Measurements from ENCODE around the gene COL4A1. TPM values are rescaled to one million over a fixed set of nuclear protein-coding genes. Genes with fewer than 3 reads are reported as not detected.

The COL4A1 gene
- total RNA-seq, 1 donor from 2014 or later, result 120 TPM

DNA sequence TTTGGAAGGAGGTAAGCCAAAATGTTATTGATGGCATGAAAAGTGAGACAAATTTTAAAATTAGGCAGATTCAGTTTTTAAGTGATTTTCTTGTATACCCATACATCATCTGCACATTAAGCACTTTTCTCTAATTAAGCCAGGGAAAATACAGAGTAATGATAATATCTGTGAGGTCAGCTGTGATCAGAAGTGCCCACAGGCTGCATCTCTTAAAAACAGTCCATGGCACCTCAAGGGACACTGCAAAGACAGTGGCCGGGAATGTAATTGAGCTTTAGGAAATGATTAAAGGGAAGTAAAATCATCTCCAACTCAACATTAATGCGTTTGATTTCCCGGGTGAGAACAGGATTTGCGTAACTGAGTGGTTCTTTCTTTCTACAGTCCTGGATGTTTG, 2.0 kb downstream of the COL4A1 start:
- Histone ChIP-seq H3K4me1 (peaks cover 98% of the 10 kb centered on the region), H3K27ac (replicated peaks) (peak overlapping the region; percentile 97), H3K9me3 (replicated peaks) (no peaks in the 10 kb centered on the region), H3K36me3 (no peaks in the 10 kb centered on the region), H3K27me3 (ENCODE audit: low read depth) (no peaks in the 10 kb centered on the region), H3K4me3 (peak overlapping the region; percentile 83)
- no peak for DNase-seq
- TF ChIP-seq, protein P1, sequence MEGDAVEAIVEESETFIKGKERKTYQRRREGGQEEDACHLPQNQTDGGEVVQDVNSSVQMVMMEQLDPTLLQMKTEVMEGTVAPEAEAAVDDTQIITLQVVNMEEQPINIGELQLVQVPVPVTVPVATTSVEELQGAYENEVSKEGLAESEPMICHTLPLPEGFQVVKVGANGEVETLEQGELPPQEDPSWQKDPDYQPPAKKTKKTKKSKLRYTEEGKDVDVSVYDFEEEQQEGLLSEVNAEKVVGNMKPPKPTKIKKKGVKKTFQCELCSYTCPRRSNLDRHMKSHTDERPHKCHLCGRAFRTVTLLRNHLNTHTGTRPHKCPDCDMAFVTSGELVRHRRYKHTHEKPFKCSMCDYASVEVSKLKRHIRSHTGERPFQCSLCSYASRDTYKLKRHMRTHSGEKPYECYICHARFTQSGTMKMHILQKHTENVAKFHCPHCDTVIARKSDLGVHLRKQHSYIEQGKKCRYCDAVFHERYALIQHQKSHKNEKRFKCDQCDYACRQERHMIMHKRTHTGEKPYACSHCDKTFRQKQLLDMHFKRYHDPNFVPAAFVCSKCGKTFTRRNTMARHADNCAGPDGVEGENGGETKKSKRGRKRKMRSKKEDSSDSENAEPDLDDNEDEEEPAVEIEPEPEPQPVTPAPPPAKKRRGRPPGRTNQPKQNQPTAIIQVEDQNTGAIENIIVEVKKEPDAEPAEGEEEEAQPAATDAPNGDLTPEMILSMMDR (IDR thresholded peaks at IDR 0.05; ENCODE audit: borderline replicate concordance), result no peak
- intact Hi-C loops (cut with micrococcal nuclease), result loop anchor here (10.0 kb wide), 2 partner anchors 80 to 110 kb away; no protein-coding TSS in a partner anchor

DNA sequence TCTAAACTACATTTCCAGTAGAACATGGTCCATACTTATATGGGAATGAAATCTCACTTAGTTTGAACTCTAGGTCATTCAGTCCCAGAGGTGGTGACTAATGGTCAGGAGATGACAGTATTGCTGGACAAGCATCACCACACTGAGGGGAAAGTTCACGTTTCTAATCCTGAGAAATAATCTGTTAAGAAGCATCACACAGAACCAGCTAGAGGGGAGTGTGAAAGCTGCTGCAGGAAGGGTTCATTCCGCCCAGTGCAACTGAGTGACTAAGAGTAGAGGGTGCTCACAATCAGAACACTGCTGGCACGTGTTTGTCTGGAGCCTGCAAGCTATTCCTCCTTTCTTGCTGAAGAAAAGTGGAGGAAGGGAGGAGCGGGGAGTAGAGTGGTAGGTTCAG, 2.7 kb downstream of the COL4A1 start:
- TF ChIP-seq, protein P1 (IDR thresholded peaks at IDR 0.05; ENCODE audit: borderline replicate concordance), result no peak
- H3K9me3 ChIP-seq (replicated peaks), result no peaks in the 10 kb centered on the region
- H3K27me3 ChIP-seq (ENCODE audit: low read depth), result no peaks in the 10 kb centered on the region
- peak overlapping the region; percentile 97 for H3K27ac ChIP-seq (replicated peaks)
- no peak for DNase-seq
- H3K36me3 ChIP-seq, result no peaks in the 10 kb centered on the region
- H3K4me3 ChIP-seq, result peak overlapping the region; percentile 83
- intact Hi-C loops (cut with micrococcal nuclease), result loop anchor here (10.0 kb wide), 2 partner anchors 79 to 111 kb away; no protein-coding TSS in a partner anchor
- H3K4me1 ChIP-seq, result peaks cover 98% of the 10 kb centered on the region

DNA sequence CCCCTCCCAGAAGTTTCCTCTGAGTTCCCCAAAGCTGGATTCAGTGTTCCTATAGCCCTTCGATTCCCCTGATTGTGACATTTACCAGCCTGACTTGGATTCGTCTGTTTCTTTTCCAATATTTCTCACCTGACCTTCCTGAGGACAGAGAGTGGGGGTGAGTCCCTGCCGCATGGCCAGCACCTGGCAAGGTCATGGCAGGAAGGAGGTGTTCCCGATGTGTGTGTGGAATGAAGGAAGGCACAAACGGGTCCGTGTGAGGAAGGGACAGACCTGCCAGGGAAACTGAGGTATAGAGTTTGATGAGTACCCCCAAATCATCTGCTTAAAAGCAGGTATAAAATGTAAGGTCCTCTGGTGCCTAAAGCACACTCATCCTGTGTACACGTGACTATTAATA, 3.3 kb downstream of the COL4A1 start:
- TF ChIP-seq, protein P1 (IDR thresholded peaks at IDR 0.05; ENCODE audit: borderline replicate concordance), result no peak
- Histone ChIP-seq H3K27ac (replicated peaks) (peak overlapping the region; percentile 97), H3K36me3 (no peaks in the 10 kb centered on the region), H3K4me1 (peaks cover 98% of the 10 kb centered on the region), H3K4me3 (peak overlapping the region; percentile 83), H3K9me3 (replicated peaks) (no peaks in the 10 kb centered on the region), H3K27me3 (ENCODE audit: low read depth) (no peaks in the 10 kb centered on the region)
- no peak for DNase-seq
- intact Hi-C loops (cut with micrococcal nuclease), result loop anchor here (10.0 kb wide), 2 partner anchors 79 to 111 kb away; no protein-coding TSS in a partner anchor

DNA sequence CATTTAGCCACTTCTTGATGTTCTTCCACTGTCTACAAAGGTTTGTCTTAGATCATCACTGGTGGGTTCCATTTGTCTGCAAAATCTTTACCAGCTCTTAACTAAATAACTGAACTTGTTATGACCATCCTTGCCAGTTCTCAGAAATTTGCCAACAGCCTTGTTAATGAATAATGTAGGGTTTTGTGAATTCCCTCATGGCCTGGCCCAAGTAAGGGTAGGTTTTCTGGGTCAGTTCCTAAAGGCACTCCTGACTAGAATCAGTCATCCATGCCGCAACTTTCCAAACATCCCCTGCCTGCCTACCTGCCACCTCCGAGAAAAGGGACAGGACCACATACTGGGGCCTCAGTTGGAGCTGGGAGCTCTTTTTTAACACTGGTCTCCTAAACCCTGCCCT, 4.0 kb downstream of the COL4A1 start:
- Histone ChIP-seq H3K9me3 (replicated peaks) (no peaks in the 10 kb centered on the region), H3K4me3 (peak overlapping the region; percentile 83), H3K4me1 (peaks cover 100% of the 10 kb centered on the region), H3K27ac (replicated peaks) (peak overlapping the region; percentile 97), H3K36me3 (no peaks in the 10 kb centered on the region), H3K27me3 (ENCODE audit: low read depth) (no peaks in the 10 kb centered on the region)
- intact Hi-C loops (cut with micrococcal nuclease), result loop anchor here (10.0 kb wide), 2 partner anchors 78 to 112 kb away; no protein-coding TSS in a partner anchor
- no peak for DNase-seq
- TF ChIP-seq, protein P1 (IDR thresholded peaks at IDR 0.05; ENCODE audit: borderline replicate concordance), result no peak

DNA sequence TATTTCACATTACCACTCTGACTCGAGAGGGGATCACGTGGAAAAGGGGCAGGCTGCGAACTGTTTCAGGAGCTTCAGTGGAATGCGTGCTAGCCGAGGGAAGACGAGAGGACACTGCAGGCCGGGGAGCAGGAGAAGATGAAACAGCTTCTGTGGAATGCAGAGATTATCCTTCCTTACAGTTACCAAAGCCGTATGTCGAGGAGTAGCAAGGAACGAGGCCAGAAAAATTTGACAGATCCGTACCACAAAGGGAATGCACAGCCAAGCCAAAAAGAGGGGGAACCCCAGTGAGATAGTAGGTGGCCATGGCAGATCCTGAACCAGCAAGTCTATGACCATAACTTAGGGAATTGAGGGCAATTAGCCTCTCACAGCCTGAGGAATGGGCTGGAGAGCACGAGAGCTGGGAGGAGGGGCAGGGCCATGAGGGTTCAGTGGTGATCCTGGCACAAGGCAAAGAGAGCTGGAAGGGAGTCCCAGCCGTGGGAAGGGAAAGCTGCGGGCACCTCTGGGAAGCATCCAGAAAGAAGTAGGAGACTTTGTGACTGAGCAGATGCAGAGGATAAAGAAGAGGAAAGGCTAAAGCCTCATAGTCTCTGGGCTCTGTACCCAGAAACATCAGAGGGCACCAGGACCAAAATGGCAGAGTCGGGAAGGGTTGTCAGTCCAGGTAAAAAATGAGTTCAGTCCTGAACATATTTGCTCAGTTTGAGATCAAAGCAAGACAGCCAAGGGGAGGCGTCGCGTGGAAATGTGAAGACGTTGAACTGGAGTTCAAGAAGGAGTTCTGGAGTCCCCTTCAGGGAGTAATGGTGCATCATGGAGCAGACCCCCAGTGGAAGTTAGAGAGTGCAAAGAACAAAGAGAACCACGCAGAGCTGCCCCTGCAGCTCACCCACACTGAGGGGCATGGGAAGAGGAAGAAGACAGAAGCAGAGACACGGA, 5.1 kb downstream of the COL4A1 start:
- H3K27me3 ChIP-seq (ENCODE audit: low read depth), result no peaks in the 10 kb centered on the region
- H3K4me1 ChIP-seq, result peaks cover 100% of the 10 kb centered on the region
- H3K4me3 ChIP-seq, result peak overlapping the region; percentile 83
- TF ChIP-seq, protein P1 (IDR thresholded peaks at IDR 0.05; ENCODE audit: borderline replicate concordance), result no peak
- H3K27ac ChIP-seq (replicated peaks), result peak overlapping the region; percentile 97
- intact Hi-C loops (cut with micrococcal nuclease), result loop anchor here (10.0 kb wide), 2 partner anchors 77 to 113 kb away; no protein-coding TSS in a partner anchor
- no peaks in the 10 kb centered on the region for H3K9me3 ChIP-seq (replicated peaks)
- DNase-seq, result no peak
- no peaks in the 10 kb centered on the region for H3K36me3 ChIP-seq

Data from left ventricle myocardium inferior (tissue), 1 donor.